Measurements from ENCODE around the gene GSTA2.
"Not testable (repeated sequence)": the region's sequence is repeated elsewhere in the genome, so short reads cannot be mapped to it uniquely, and the experiment has no call there.

Gene GSTA2

GRCh38 chr6:52726193-52726542 is 37.1 kb downstream of the GSTA2 start:
- DNase-seq (ENCODE audit: low read depth), result no peak
- no peak for TF ChIP-seq CTCF (IDR thresholded peaks at IDR 0.05; ENCODE audit: insufficient read depth, low read depth, low read length, missing control alignments)
- no peak overlapping the region for H3K4me3 ChIP-seq (ENCODE audit: low read length)

- peak; percentile 91 for DNase-seq (ENCODE audit: low read depth)
- no peak for TF ChIP-seq CTCF (IDR thresholded peaks at IDR 0.05; ENCODE audit: insufficient read depth, low read depth, low read length, missing control alignments)
- H3K4me3 ChIP-seq (ENCODE audit: low read length), result no peak overlapping the region
Measured at GRCh38 chr6:52725535-52726192, 37.6 kb downstream of the GSTA2 start.

- DNase-seq (ENCODE audit: low read depth), result peak; percentile 82
- TF ChIP-seq CTCF (IDR thresholded peaks at IDR 0.05; ENCODE audit: insufficient read depth, low read depth, low read length, missing control alignments), result no peak
- H3K4me3 ChIP-seq (ENCODE audit: low read length), result no peak overlapping the region
Measured at GRCh38 chr6:52725143-52725534, 38.1 kb downstream of the GSTA2 start.

GRCh38 chr6:52724406-52725121 is 38.7 kb downstream of the GSTA2 start:
- peak; percentile 78 for DNase-seq (ENCODE audit: low read depth)
- TF ChIP-seq CTCF (IDR thresholded peaks at IDR 0.05; ENCODE audit: insufficient read depth, low read depth, low read length, missing control alignments), result peak; percentile 81
- H3K4me3 ChIP-seq (ENCODE audit: low read length), result no peak overlapping the region

GRCh38 chr6:52724042-52724405 is 39.3 kb downstream of the GSTA2 start:
- peak; percentile 45 for DNase-seq (ENCODE audit: low read depth)
- TF ChIP-seq CTCF (IDR thresholded peaks at IDR 0.05; ENCODE audit: insufficient read depth, low read depth, low read length, missing control alignments), result no peak
- no peak overlapping the region for H3K4me3 ChIP-seq (ENCODE audit: low read length)

- H3K4me3 ChIP-seq (ENCODE audit: low read length), result no peak overlapping the region
- DNase-seq (ENCODE audit: low read depth), result no peak
- no peak for TF ChIP-seq CTCF (IDR thresholded peaks at IDR 0.05; ENCODE audit: insufficient read depth, low read depth, low read length, missing control alignments)
Measured at GRCh38 chr6:52720321-52720720, 43.0 kb downstream of the GSTA2 start.

- H3K4me3 ChIP-seq (ENCODE audit: low read length), result no peak overlapping the region
- peak; percentile 33 for DNase-seq (ENCODE audit: low read depth)
- TF ChIP-seq CTCF (IDR thresholded peaks at IDR 0.05; ENCODE audit: insufficient read depth, low read depth, low read length, missing control alignments), result no peak
Measured at GRCh38 chr6:52718550-52718949, 44.7 kb downstream of the GSTA2 start.

GRCh38 chr6:52714761-52715160 is 48.5 kb downstream of the GSTA2 start:
- DNase-seq (ENCODE audit: low read depth); H3K4me3 ChIP-seq (ENCODE audit: low read length): not testable (repeated sequence)

Data from epithelial cell of esophagus (primary cell).